HG03558 (cell line): ENCODE data around the gene TIAM1.

Experiments used
- ATAC-seq: cut with Tn5 transposase; IDR thresholded peaks from one replicate; pipeline ENCODE4 v1.9.1; 2021; ENCODE audit warnings: moderate number of reproducible peaks; ENCODE audit not compliant: unreplicated experiment; ENCODE audit errors: extremely low read depth

TIAM1 gene

DNA sequence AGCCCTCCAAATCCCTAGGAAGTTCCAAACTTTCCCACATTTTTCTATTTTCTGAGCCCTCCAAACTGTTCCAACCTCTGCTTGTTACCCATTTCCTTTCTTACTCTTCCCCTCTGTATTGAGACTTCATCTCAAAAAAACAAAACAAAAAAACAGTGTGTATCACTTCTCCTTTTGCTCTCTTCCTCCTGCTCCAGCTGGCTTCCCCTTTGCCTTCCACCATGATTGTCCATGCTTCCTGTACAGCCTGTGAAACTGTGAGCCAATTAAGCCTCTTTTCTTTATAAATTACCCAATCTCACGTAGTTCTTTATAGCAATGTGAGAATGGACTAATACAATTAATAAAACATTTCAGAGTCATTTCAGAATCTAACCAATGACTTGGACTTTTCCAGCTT is 236.2 kb downstream of the TIAM1 start:
- no peak for ATAC-seq

DNA sequence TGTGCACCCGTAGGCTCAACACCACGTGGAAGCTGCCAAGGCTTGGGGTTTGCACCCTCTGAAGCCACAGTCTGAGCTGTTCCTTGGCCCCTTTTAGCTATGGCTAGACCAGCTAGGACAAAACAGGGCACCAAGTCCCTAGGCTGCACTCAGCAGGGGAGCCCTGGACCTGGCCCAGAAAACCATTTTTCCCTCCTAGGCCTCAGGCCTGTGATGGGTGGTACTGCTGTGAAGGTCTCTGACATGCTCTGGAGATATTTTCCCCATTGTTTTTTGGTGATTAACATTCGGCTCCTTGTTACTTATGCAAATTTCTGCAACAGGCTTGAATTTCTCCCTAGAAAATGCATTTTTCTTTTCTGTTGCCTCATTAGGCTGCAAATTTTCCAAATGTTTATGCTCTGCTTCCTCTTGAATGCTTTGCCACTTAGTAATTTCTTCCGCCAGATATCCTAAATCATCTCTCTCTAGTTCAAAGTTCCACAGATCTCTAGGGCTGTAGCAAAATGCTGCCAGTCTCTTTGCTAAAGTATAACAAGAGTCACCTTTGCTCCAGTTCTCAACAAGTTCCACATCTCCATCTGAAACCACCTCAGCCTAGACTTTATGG is 236.8 kb downstream of the TIAM1 start:
- ATAC-seq: no peak

DNA sequence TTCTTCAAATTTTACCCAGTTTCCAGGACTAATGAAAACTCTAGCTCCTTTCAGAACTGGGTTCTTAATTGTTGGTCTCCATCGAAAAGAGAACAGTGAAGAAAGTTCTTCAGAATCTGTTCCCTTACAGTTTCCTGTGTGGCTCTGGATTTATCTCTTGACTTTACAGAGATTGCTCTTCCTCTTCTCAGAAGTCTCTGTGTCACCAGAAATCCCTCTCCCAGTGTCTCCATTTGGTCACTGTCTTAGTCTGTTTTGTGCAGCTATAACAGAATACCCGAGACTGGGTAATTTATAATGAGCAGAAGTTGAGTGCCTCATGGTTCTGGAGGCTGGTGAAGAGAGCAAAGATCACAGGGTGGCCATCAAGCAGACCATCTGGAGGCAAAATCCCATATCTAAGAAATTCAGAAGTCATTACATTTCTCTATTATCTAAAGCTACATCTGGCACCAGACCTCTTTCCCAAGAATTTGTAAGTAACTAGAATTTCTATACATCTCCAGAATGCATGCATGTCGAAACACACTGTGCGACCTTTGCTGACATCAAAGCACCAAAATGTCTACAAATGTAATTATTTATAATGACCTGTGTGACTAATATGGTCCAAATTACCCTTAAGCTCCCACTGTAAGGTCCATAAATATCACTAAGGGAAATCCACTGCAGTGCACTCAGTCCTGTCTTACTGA is 240.3 kb downstream of the TIAM1 start:
- no peak for ATAC-seq

DNA sequence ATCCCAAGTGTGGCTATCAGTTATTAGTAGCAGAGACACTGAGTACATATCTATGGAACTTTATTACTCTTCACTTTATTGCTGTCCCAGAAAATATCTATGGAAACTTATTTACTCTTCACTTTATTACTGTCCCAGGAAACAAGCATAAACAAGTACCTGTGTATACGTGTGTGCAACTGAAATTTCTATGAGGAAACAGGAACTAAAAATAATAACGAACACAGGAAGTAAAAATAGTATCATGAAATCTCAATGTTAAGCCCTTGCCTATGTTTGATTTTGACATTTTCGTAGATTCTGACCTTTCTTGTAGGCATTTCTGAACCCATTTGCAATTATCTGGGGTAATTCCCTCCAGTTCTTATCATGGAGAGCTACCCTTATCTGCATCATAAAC is 240.9 kb downstream of the TIAM1 start:
- ATAC-seq: no peak

DNA sequence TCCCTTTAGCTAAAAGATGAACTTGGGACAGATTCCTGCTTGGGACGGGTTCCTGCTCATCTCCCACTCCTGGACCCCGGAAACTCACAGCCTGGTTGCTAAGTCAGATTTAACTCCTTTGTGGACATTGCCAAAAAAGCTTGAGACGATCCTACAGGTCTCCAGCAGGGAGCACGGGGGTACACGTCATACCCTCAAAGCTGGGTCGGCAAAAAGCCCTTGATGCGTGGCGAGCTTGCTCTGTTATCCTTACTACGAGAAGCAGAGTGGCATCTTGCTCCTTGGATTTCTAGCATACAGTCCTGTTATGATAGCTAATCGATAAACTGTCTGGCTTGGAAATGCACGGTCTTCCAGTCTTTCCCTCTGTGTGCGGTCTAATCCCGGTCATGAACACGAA is 244.9 kb downstream of the TIAM1 start:
- no peak for ATAC-seq

DNA sequence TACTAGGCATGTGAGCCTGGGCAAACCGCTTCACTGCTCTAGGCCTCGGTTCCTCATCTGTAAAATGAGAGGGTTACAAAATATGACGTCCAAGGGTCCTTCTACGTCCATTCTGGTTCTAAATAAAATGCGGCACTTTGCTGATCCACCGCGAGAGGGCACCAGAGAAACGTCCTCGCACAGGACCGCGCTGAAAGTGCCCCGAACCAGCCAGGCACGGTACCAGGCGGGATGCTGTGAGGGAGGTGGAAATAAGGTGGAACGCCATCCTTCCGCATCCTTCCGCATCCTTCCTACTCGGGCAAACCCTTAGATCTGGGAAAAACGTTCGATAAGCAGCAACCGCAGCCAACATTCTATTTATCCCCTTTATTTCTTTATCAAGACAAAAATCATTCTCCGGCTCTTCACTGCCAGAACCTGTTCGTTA is 245.5 kb downstream of the TIAM1 start:
- no peak for ATAC-seq

DNA sequence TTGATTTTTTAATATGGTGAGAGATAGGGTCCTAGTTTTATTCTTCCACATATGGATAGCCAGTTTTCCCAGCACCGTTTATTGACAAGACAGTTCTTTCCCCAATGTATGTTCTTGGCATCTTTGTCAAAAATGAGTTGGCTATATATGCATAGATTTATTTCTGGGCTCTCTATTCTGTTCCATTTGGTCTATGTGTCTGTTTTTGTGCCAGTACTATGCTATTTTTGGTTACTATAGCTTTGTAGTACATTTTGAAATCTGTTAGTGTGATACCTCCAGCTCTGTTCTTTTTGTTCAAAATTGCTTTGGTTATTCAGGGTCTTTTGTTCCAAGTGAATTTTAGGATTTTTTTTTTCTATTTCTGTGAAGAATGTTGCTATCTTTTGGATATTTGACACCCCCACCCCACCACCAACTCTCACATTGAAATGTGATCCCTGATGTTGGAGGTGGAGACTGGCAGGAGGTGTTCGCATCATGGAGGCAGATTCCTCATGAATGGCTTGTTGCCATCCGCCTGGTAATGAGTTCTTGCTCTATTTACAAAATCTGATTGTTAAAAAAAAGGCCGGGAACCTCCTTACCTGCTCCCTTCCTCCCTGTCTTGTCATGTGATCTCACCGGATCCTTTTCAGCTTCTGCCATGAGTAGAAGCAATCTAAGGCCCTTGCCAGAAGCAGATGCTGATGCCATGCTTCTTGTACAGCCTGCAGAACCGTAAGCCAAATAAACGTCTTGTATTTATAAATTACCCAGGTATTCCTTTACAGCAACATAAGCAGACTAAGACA is 251.0 kb downstream of the TIAM1 start:
- ATAC-seq: no peak

DNA sequence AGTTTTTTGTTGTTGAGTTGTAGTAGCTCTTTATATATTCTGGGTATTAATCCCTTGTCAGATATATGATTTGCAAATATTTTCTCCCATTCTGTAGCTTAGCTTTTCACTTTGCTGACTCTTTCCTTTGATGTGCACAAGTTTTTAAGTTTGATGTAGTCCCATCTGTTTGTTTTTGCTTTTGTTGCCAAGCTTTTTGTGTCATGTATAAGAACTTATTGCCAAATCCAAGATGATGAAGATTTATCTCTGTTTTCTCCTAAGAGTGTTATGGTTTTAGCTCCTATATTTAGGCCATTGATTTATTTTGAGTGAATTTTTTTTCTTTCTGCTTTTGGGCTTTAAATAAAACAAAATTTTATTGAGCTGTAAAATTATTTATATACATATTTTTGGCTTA is 253.7 kb downstream of the TIAM1 start:
- no peak for ATAC-seq

DNA sequence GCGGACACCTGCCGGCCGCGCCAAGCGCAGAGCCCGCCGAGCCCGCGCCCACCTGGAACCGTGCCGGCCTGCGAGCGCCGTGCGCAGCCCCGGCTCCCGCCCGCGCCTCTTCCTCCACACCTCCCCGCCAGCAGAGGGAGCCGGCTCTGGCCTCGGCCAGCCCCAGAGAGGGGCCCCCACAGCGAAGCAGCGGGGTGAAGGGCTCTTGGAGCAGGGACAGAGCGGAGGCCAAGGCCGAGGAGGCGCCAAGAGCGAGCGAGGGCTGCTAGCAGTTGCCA is 255.6 kb downstream of the TIAM1 start:
- ATAC-seq: no peak

DNA sequence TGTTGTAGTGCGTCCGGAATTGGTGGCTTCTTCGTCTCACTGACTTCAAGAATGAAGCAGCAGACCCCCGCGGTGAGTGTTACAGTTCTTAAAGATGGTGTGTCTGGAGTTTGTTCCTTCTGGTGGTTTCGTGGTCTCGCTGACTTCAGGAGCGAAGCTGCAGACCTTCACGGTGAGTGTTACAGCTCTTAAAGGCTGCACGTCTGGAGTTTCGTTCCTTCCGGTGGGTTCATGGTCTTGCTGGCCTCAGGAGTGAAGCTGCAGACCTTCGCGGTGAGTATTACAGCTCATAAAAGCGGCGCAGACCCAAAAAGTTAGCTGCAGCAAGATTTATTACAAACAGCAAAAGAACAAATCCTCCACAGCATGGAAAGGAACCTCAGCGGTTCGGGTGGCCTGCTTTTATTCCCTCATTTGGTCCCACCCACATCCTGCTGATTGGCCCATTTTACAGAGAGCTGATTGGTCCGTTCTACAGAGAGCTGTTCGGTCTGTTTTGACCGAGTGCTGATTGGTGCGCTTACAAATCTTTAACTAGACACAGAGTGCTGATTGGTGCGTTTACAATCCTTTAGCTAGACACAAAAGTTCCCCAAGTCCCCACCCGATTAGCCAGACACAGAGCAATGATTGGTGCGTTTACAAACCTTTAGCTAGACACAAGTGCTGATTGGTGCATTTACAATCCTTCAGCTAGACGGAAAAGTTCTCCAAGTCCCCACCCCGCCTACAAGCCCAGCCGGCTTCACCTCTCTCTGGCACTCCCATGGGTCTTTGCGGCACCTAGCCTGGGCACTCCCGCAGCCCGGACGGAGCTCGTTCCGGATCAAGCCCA is 256.2 kb downstream of the TIAM1 start:
- no peak for ATAC-seq

DNA sequence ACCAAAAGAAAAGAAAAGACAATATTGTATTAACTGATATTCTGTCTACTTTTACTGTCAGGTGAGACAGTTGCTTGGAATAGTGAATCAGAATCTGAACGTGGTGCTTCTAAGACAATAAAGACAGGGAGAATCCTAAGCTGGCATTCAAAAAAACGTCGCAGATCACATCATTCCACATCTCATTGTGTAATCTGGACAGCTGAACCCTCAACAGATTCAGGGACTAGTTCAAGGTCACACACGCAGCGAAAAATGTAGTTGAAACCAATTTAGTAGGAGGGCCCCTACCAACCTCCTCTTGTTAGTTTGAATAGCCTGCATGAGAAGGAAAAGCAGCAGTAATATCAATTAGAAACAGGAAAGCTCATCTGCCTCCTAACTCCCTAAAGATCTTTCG is 259.4 kb downstream of the TIAM1 start:
- no peak for ATAC-seq

DNA sequence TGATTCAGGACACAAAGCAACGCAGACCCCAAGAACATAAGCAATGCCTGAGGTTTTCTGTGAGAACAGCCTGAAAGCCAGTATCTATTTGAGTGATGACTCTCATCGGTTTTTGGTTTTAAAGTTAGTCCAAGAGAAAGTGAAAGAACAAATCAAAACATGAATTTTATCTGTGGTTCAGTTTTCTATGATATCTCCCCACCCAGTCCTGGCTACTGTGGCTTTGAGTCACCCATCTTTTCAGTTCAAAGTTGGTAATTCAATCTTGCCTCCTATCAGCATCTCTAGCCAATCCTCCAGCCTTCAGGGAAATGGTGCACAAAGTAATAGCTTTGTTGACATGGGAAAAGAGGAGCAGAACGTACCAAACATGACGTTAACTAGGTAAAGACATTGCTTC is 265.3 kb downstream of the TIAM1 start:
- no peak for ATAC-seq

DNA sequence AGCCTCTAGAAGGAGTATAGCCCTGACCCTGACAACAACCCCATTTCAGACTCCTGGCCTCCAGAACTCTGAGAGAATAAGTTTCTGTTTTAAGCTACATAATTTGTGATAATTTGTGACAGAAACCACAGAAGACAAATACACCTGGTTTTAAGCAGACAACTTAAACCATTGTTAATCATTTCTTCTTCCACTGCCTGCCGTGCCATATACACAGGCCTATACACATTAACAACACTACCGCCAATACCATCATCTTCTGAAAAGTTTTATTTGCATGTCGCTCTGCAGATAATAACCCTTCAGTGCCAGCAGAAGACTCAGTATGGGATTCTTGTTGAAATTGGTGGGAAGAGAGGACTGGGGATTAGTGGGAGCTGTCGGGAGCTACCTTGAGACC is 265.8 kb downstream of the TIAM1 start:
- ATAC-seq: no peak

DNA sequence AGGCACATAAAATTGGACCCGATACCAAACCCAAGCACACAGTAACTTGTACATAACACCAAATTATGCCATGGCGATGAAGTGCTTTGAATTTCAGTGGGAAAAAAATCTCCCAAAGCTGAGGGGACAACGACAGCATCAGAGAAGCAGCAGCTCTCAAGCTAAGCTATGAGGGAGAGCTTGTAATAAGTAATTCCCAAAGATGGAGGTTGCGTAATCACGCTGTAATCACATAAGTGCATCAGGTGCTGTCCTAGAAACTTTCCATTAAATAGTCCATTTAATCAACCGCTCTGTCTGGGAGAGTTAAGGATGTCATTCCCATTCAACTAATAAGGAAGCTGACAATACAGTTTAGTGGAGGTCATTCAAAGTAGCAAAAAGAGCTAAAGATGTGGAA is 268.2 kb downstream of the TIAM1 start:
- ATAC-seq: no peak

DNA sequence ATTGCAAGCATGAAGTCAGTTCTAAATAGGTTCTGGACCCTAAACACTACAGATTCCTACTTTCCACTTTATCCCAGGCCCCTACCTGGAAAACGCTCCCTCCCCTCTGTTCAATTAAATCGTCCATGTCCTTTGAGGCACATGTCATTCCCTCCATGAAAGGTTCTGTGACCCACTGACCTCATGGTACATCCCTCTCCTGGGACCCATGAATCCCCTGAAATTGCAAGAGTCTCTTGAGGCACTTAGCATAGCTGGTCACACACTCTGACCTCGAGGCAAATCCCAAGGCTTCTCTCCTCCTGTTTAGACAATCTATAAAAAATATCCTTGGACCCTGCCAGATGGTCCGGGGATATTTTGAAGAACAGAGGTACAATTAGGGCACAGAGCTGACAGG is 271.5 kb downstream of the TIAM1 start:
- ATAC-seq: no peak
